MCF 10A (cell line): Measurements from ENCODE around the gene TMEM163. TPM values are rescaled to one million over a fixed set of nuclear protein-coding genes. Genes with fewer than 3 reads are reported as not detected.

Experiments used
- BruUV-seq: library from RNA; stranded (reverse); fragments of 400-500 nt; replicated peaks from 2 replicates; lab custom pipeline; 2021; lab: Mats Ljungman, UMichigan
- CTCF ChIA-PET: fragments of 300-600 bp; sonication (Branson Sonifier 250); formaldehyde crosslinking; extraction: SDS; loops from one replicate; lab custom pipeline; 2021; ENCODE audit warnings: antibody characterized with exemption, inconsistent platforms; lab: Yijun Ruan, JAX
- POLR2A ChIA-PET: fragments of 300-600, 350-650 bp; sonication (Branson Sonifier 250); formaldehyde crosslinking; extraction: SDS; loops from one replicate; lab custom pipeline; 2020; ENCODE audit warnings: antibody characterized with exemption, inconsistent platforms; lab: Yijun Ruan, JAX
- DNase-seq: peaks from one replicate; pipeline ENCODE4 v3.0.0-alpha.2; 2018; ENCODE audit not compliant: unreplicated experiment
- H3K27ac Mint-ChIP-seq: one replicate; pipeline ENCODE4 v1.8.0; 2022; ENCODE audit warnings: mild to moderate bottlenecking, low read depth, mixed read lengths; ENCODE audit not compliant: unreplicated experiment
- H3K27me3 Mint-ChIP-seq: one replicate; pipeline ENCODE4 v1.8.0; 2022; ENCODE audit warnings: mixed read lengths; ENCODE audit not compliant: insufficient read depth, unreplicated experiment
- H3K36me3 Mint-ChIP-seq: one replicate; pipeline ENCODE4 v1.8.0; 2022; ENCODE audit warnings: mild to moderate bottlenecking, moderate library complexity, mixed read lengths; ENCODE audit not compliant: insufficient read depth, unreplicated experiment
- H3K4me1 Mint-ChIP-seq: one replicate; pipeline ENCODE4 v1.8.0; 2022; ENCODE audit warnings: mixed read lengths; ENCODE audit not compliant: insufficient read depth, unreplicated experiment
- H3K4me3 Mint-ChIP-seq: one replicate; pipeline ENCODE4 v1.8.0; 2022; ENCODE audit warnings: mild to moderate bottlenecking, moderate library complexity, mixed read lengths; ENCODE audit not compliant: unreplicated experiment
- H3K9me3 Mint-ChIP-seq: one replicate; pipeline ENCODE4 v1.8.0; 2022; ENCODE audit warnings: mixed read lengths; ENCODE audit not compliant: unreplicated experiment
- intact Hi-C: fragments of 100-400 bp; cut with micrococcal nuclease; formaldehyde crosslinking; loops from 2 replicates; pipeline ENCODE4 v1.14.1; 2022
- total RNA-seq: library from RNA; stranded (reverse); gene quantifications from 2 replicates; pipeline ENCODE4 v1.2.3, GENCODE V29; 2022
- TF ChIP-seq, protein P1 (sequence below): fragments of 200-600 bp; IDR thresholded peaks from one replicate; pipeline ENCODE4 v1.8.0; 2022; ENCODE audit warnings: antibody characterized with exemption, mild to moderate bottlenecking; ENCODE audit not compliant: unreplicated experiment

TMEM163 gene
- total RNA-seq, 1 experiment from 2014 or later: not detected

DNA sequence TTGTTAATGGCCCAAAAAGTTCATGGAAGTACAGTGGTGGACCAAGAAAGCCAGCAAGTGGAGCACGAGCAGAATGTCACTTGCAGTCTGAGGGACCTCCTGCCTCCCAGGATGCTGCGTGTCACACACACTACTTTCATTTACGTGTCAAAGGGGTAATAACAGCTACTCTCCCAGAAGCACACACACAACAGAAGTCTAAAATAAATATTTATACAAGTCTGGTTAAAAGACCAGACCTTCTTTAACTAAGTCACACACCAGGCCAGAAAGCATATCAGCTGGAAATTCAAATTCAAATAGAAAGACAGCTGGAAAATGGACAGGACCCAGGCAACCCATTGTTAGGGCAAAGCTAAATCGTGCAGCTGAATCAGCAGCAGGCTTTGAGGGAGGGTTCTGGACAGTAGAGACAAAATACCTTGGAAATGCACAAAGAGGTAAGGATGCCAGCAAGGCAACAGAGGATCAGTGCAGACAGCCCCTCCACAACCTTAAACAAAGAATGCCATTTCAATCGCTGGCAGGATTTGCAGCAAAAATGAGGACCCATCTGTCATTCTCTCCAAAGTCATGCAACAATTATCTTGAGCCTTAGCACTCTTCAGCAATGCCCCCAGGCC lies 160.5 kb downstream of the TMEM163 start:
- Mint-ChIP-seq H3K9me3 (peaks cover 5% of the 10 kb centered on the region), H3K4me3 (no peak overlapping the region), H3K4me1 (no peaks in the 10 kb centered on the region), H3K36me3 (no peaks in the 10 kb centered on the region), H3K27me3 (peaks cover 6% of the 10 kb centered on the region), H3K27ac (no peak overlapping the region)
- BruUV-seq: no TSS peak
- no peak for DNase-seq
- ChIA-PET CTCF (interaction anchor here (0.6 to 0.7 kb wide), 2 partner anchors 12 to 92 kb away, joined by 4 read pairs; no protein-coding TSS in a partner anchor), POLR2A (no interaction called here)
- intact Hi-C loops: no loop called here
- TF ChIP-seq, protein P1, sequence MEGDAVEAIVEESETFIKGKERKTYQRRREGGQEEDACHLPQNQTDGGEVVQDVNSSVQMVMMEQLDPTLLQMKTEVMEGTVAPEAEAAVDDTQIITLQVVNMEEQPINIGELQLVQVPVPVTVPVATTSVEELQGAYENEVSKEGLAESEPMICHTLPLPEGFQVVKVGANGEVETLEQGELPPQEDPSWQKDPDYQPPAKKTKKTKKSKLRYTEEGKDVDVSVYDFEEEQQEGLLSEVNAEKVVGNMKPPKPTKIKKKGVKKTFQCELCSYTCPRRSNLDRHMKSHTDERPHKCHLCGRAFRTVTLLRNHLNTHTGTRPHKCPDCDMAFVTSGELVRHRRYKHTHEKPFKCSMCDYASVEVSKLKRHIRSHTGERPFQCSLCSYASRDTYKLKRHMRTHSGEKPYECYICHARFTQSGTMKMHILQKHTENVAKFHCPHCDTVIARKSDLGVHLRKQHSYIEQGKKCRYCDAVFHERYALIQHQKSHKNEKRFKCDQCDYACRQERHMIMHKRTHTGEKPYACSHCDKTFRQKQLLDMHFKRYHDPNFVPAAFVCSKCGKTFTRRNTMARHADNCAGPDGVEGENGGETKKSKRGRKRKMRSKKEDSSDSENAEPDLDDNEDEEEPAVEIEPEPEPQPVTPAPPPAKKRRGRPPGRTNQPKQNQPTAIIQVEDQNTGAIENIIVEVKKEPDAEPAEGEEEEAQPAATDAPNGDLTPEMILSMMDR: no peak

DNA sequence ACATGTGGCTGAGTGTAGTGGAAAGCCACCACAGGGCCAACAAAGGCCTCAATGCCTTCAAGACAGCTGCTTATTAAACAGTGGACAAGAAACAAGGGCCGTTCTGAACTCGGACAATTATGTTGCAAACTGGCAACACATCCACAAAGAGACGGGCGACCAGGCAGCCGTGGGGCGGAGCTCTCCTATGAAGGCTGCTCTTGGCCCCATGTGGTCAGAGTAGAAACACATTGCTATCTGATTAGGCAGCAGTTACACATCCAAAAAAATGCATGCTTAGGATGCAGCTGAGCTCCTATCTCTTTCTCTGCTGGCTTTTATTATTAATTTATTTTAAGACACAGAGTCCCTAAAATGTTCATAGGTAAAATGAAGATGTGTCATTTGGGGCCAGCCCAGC lies 163.4 kb downstream of the TMEM163 start:
- POLR2A ChIA-PET: no interaction called here
- BruUV-seq: no TSS peak
- H3K27me3 Mint-ChIP-seq: no peaks in the 10 kb centered on the region
- H3K36me3 Mint-ChIP-seq: no peaks in the 10 kb centered on the region
- intact Hi-C loops: no loop called here
- no peak for DNase-seq
- no peak overlapping the region for H3K27ac Mint-ChIP-seq
- no peaks in the 10 kb centered on the region for H3K4me1 Mint-ChIP-seq
- H3K9me3 Mint-ChIP-seq: peaks cover 5% of the 10 kb centered on the region
- H3K4me3 Mint-ChIP-seq: no peak overlapping the region
- CTCF ChIA-PET: no interaction called here
- TF ChIP-seq, protein P1: no peak

- H3K4me3 Mint-ChIP-seq: no peak overlapping the region
- H3K27ac Mint-ChIP-seq: no peak overlapping the region
- H3K4me1 Mint-ChIP-seq: no peaks in the 10 kb centered on the region
- TF ChIP-seq, protein P1: no peak
- H3K36me3 Mint-ChIP-seq: no peaks in the 10 kb centered on the region
- DNase-seq: no peak
- H3K9me3 Mint-ChIP-seq: no peaks in the 10 kb centered on the region
- POLR2A ChIA-PET: no interaction called here
- CTCF ChIA-PET: no interaction called here
- no peaks in the 10 kb centered on the region for H3K27me3 Mint-ChIP-seq
- BruUV-seq: no TSS peak
- intact Hi-C loops: no loop called here
Measured at GRCh38 chr2:134553657-134554056, 165.1 kb downstream of the TMEM163 start.

GRCh38 chr2:134550566-134551164 lies 168.1 kb downstream of the TMEM163 start:
- Mint-ChIP-seq H3K4me3 (no peak overlapping the region), H3K36me3 (no peaks in the 10 kb centered on the region), H3K4me1 (no peaks in the 10 kb centered on the region), H3K27ac (no peak overlapping the region), H3K27me3 (peaks cover 5% of the 10 kb centered on the region), H3K9me3 (no peaks in the 10 kb centered on the region)
- no peak for DNase-seq
- intact Hi-C loops: no loop called here
- ChIA-PET CTCF (no interaction called here), POLR2A (no interaction called here)
- BruUV-seq: no TSS peak
- TF ChIP-seq, protein P1: no peak
